GM10248 (cell line): ENCODE data around the gene CEP57L1.

Experiments used
- CTCF ChIA-PET: fragments of 300-600 bp; sonication (Branson Sonifier 250); formaldehyde crosslinking; extraction: SDS; loops from one replicate; lab custom pipeline; 2021; ENCODE audit warnings: antibody characterized with exemption; lab: Yijun Ruan, JAX
- POLR2A ChIA-PET: fragments of 350-650 bp; sonication (Branson Sonifier 250); formaldehyde crosslinking; extraction: SDS; loops from one replicate; lab custom pipeline; 2020; ENCODE audit warnings: antibody characterized with exemption; lab: Yijun Ruan, JAX
- DNase-seq: peaks from one replicate; pipeline ENCODE4 v3.0.0; 2012; ENCODE audit errors: extremely low spot score
- TF ChIP-seq, protein P1 (sequence below): IDR thresholded peaks from 2 replicates; pipeline ENCODE4 v1.5.1; 2012; ENCODE audit warnings: mild to moderate bottlenecking, low read depth; ENCODE audit errors: extremely low read depth, missing control alignments, control extremely low read depth

CEP57L1 gene

DNA sequence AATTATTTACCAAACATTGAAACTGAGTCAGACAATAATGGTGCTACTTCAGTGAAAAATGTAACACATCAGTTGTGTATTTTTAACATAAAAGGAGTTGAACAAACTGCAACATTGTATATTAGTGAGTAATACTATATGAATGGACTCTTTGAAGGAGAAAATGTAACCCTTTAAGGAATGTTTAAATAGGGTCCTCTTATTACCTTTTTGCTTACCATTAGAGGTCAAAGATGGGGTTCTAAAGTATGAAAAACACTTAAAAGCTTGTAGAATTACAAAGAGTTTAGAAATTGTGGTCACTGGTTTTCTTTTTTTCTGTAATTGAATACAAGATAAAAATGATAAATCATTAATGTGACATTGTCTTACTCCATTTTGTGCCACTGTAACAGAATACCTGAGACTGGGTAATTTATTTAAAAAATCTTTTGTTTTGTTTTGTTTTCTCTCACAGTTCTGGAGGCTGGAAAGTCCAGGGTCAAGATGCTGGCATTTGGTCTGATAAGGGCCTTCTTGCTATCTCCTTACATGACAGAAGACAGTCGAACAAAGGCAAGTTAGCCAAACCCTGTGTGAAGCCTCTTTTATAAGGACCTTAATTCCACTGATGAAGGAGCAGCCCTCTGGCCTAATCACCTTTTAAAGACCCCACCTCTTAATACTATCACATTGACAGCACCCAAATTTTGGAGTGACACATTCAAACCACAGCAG, 43.8 kb upstream of the CEP57L1 start:
- CTCF ChIA-PET: no interaction called here
- POLR2A ChIA-PET: no interaction called here
- DNase-seq: no peak
- TF ChIP-seq, protein P1, sequence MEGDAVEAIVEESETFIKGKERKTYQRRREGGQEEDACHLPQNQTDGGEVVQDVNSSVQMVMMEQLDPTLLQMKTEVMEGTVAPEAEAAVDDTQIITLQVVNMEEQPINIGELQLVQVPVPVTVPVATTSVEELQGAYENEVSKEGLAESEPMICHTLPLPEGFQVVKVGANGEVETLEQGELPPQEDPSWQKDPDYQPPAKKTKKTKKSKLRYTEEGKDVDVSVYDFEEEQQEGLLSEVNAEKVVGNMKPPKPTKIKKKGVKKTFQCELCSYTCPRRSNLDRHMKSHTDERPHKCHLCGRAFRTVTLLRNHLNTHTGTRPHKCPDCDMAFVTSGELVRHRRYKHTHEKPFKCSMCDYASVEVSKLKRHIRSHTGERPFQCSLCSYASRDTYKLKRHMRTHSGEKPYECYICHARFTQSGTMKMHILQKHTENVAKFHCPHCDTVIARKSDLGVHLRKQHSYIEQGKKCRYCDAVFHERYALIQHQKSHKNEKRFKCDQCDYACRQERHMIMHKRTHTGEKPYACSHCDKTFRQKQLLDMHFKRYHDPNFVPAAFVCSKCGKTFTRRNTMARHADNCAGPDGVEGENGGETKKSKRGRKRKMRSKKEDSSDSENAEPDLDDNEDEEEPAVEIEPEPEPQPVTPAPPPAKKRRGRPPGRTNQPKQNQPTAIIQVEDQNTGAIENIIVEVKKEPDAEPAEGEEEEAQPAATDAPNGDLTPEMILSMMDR: no peak

DNA sequence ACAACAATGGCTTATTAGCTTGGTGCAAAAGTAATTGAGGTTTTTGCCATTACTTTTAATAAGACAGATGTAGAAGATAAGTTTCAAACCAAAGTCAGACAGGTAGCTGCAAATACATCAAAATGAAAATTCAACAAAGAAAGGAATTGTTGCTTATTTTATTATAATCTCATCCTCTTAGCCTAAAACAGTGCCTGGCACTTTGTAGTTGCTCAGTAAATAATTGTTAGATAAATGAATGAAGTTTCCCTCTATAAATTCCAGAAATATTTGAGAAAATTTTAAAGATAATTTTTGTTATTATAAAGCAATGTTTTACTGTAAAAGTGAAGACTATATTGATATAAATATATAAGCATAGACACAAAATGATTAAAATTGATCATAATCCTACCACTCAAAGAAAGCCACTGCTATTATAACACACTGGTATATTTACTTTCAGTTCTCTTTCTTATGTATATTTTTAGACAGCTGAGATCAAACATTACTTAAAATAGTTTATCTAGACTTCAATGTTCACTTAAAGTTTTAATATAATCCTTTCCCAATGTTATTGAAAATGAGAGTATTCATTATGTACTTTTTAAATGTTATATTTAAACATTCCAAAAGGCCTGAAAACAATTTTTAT, 43.2 kb upstream of the CEP57L1 start:
- POLR2A ChIA-PET: interaction anchor here (0.5 kb wide), 1 partner anchor 1519 kb away, joined by 4 read pairs; no protein-coding TSS in a partner anchor
- TF ChIP-seq, protein P1: no peak
- DNase-seq: no peak
- CTCF ChIA-PET: no interaction called here

DNA sequence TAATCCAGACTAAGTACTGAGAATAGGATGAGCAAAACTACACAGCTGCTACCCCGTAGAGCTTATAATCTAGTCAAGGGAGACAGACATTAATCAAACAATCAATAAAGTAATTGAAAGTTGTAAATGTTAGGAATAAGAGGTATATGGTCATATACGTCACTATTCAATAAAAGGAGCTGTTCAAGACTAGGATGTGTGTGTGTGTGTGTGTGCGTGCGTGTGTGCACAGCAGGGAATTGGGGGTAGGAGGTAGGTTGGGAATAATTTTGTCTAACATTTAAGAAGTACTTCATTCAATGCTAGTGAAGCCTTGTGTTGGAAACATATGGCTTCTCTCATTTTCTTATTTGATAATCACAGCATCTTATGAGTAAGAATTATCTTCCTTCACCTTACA, 42.5 kb upstream of the CEP57L1 start:
- TF ChIP-seq, protein P1: no peak
- CTCF ChIA-PET: no interaction called here
- no peak for DNase-seq
- POLR2A ChIA-PET: interaction anchor here (0.5 kb wide), 1 partner anchor 1520 kb away, joined by 4 read pairs; no protein-coding TSS in a partner anchor

DNA sequence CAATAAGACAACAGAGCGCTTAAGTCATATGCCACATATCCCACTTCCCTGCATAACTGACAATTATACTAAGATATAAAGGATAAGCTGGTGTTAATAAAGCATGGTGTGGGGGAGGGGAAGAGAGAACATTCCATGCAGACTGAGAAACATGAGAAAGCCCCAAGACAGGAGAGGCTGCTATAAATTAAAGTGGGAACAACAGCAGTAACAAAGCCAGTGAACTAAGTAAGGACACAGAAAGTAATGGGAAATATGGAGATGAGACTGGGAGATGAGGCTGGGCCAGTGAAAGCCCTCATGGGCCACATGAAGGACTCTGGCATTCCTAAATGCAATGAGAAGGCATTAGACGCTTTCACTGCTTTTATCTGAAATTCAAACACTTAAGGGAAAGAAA, 42.0 kb upstream of the CEP57L1 start:
- TF ChIP-seq, protein P1: no peak
- DNase-seq: no peak
- POLR2A ChIA-PET: no interaction called here
- CTCF ChIA-PET: no interaction called here

DNA sequence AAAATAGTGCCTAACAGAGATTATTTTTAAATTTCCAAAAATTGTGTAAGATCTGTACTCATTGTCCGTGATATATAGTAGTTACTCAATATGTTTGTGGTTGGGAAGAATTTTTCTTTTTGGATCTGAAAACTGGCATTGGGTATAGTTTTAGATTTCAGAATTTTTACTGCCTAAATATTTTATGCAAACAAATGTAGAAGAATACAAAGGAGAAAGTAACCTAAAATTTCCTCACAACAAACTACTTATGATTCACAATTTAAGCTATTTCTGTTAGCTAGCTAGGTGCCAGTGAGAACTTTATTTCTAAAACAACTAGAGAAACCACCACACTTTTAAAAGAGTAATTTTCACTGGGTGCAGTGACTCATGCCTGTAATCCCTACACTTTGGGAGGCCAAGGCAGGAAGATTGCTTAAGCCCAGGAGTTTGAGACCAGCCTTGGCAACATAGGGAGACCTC, 39.5 kb upstream of the CEP57L1 start:
- DNase-seq: no peak
- ChIA-PET POLR2A (no interaction called here), CTCF (no interaction called here)
- TF ChIP-seq, protein P1: no peak

DNA sequence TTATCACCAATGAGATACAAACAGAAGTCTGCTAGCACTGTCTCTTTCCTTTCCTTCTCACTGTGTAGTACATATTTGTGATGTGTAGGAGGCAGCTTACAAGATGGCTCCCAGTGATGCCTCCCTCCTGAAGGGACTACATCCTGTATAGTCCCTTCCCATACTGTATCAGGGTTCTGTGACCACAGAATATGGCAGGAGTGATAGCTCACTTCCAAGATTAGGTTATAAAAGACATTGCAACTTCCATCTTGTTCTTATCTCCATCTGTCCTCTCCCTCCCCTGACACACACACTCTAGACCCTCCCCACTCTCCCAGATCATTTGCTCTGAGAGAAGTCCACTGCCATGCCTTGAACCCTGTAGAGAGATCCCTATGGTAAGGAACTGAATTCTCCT, 38.6 kb upstream of the CEP57L1 start:
- TF ChIP-seq, protein P1: no peak
- ChIA-PET CTCF (interaction anchor here (1.0 to 2.3 kb wide), 4 partner anchors 14 to 515 kb away, joined by 3 to 7 read pairs (median 4); no protein-coding TSS in a partner anchor), POLR2A (no interaction called here)
- no peak for DNase-seq
